SHP77 treated with DMSO at 0.1 percent for 48 hours (cell line): ENCODE results near the gene CDH2.

Experiments used
- DNase-seq: peaks from one replicate; lab custom pipeline; 2025; lab: John Stamatoyannopoulos, UW

Gene CDH2

DNA sequence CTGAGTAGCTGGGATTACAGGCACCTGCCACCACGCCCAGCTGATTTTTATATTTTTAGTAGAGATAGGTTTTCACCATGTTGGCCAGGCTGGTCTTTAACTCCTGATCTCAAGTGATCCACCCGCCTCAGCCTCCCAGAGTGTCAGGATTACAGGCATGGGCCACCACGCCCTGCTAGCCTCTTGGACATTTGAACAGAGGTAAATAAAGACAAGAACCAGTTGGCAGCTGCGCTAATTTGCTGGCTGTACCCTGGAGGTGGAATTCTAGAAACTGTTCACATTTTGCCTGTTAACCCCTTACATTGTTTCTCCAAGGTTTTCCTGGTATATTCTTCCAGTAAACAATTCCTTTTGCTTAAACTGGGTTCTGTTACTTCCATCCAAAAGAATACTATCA is 132.9 kb downstream of the CDH2 start:
- peak; percentile 45 for DNase-seq

- no peak for DNase-seq
Observed at GRCh38 chr18:28043631-28044030, 133.3 kb downstream of the CDH2 start.

GRCh38 chr18:28041366-28041765 is 135.6 kb downstream of the CDH2 start:
- DNase-seq: no peak

GRCh38 chr18:28040716-28041115 is 136.2 kb downstream of the CDH2 start:
- no peak for DNase-seq

GRCh38 chr18:28040211-28040610 is 136.7 kb downstream of the CDH2 start:
- DNase-seq: no peak

DNA sequence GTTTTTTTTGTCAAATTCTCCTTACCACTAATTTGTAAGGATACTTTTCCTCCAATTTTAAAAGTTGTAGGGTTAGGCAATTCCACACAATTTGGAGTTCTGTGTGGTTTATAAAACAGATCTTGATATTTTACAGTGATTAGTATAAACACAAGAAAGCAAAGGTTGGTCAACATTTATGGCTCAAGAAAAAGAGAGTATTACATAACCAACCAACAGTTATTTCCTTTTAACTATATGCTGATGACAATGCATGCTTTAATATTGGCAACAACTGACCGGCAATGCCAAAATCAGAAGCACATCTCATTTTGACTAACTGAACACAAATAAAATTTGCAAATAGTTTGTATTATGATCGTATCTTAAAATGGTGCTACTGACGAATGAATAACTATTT is 137.2 kb downstream of the CDH2 start:
- no peak for DNase-seq

DNA sequence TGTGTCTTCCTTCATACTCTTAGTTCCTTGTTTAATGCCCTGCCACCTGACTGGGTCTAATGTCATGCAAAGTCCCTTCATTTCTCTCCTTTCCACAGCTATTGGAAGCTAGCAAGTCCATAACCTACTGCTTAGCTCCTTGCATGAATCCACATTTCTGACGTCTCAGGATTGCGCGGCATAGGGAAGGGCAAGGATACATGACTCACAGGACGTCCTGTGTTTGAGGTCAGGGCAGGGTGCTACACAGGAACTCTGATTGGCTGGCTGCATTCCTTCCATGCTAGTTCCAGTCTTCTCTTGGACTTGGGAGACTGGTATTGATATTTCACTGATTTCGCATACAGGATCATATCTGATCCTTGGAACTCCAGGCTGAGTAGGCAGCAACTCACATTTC is 137.9 kb downstream of the CDH2 start:
- DNase-seq: no peak

DNA sequence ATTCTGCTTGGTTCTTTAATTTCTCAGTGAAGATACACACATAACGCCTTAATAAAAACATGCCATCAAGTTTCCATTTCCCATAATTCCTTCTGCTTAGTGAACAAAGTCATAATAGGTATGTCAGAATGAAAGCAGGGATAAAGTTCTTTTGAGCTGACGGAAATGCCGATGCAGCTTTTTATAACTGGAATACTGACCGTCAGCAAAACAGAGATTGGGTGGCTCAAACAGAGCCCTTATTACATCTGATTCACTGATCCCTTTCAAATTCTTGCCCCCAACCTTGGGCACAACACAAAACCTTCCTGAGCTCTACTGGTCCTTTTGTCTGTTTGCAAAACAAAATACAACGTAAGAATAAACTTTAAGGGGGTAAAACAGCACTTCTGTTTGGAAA is 140.4 kb downstream of the CDH2 start:
- DNase-seq: no peak

GRCh38 chr18:28034567-28034966 is 142.4 kb downstream of the CDH2 start:
- DNase-seq: no peak

DNA sequence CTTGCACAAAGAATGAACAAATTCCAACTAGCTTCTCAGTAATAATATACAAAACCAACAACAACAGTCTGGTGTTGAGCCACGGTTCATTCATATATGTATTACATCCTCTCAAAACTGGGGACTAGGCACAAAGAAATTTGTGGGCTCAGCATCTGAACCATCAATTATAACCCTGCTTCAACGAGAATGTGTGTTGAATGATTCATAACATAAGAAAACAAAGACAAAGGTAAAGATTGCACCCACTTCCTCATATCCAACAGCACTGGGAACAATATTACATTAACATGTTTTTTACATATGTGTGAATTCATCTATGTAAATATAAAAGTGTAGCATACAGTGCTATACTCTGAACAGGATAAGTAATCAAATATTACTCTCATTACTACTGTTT is 144.8 kb downstream of the CDH2 start:
- no peak for DNase-seq

- no peak for DNase-seq
Observed at GRCh38 chr18:28030458-28030857, 146.5 kb downstream of the CDH2 start.

GRCh38 chr18:28027755-28028154 is 149.2 kb downstream of the CDH2 start:
- no peak for DNase-seq

- no peak for DNase-seq
Observed at GRCh38 chr18:28019425-28020108, 157.4 kb downstream of the CDH2 start.

GRCh38 chr18:28018351-28018750 is 158.6 kb downstream of the CDH2 start:
- no peak for DNase-seq

DNA sequence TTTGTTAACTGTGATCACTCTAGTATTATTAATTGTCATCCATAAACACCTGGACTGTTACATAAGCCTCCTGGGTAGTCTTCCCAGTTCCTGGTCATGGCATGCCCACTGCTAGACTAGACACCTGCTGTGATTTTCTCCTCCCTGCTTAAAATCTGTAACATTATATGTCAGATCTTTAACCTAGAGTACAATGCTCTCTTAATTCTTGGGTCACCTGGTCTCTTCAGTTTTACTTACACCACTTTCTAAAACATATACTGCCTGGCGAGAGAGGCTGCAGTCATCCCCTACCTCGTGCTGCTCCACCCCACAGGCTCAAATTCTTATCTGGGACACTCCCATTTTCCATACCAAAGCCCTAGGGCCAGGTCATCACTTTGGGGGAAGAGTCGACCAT is 161.3 kb downstream of the CDH2 start:
- DNase-seq: no peak

DNA sequence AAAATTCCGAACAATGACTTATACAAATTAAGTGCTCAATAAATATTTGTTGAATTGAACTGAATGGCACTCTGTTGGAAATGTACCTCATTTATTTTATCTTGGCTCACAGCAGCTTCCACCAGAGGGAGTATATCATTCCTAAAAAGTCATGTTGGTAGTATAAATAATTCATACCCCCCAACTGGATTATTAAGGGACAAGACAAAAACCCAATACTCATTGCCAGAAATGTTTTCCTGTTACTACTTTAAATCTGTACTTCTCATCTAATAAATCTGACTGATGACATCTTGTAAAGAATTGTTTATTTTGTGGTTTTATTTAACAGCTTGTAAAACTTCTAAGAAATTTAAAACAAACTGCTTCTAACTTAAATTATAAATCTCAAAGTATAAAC is 163.9 kb downstream of the CDH2 start:
- no peak for DNase-seq

- DNase-seq: no peak
Observed at GRCh38 chr18:28012336-28012735, 164.6 kb downstream of the CDH2 start.

DNA sequence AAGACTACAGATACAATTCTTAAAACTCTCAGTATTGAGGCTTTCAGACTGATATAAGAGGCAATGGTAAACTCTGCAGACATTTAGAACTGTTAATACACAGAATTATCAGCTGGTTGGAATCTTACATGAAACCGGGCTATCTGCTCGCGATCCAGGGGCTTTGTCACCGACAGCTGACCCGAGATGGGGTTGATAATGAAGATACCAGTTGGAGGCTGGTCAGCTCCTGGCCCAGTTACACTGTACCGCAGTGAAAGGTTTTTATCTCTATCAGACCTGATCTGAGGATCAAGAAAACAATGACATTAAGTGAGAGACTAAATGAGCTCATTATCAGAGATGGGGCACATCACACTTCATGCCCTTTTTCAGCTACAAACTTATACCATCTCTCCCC is 167.3 kb downstream of the CDH2 start:
- DNase-seq: no peak

- no peak for DNase-seq
Observed at GRCh38 chr18:28007841-28008240, 169.1 kb downstream of the CDH2 start.

GRCh38 chr18:28005164-28005563 is 171.8 kb downstream of the CDH2 start:
- DNase-seq: no peak

DNA sequence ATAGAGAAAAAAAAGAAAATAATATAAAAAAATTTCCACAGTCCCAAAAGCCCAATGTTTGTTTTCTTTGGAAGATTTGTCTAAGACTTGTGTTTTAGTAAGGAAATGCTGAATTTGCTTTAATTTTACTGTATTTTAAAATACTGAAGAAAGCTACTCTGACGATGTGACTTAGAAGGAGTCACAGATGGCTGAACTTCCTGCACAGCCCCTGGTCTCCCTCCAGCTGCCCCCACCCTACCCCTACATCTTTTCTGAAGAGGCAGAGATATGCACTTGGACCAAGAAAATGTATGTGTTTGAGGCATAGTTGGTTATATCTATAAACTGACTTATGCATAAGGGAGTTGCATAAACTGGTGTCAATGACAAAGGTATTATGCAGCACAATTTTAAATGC is 172.3 kb downstream of the CDH2 start:
- DNase-seq: no peak

DNA sequence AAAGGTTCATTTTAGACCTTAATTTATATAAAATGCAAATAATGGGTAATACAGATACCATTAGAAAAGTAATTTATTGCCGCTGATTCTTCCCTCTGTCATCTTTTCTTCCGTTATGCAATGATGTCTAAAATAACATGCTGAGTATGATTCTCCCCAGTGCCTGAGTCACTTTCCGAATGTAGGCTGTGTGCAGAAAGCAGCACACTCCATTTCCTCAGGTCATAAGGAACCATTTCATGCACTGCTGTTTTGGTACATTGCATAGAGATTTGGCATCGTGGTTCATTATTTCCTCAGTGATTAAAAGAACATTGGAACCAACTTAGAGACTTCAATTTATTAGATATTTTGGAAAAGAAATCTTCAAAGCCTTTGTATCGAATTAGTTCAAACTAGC is 173.5 kb downstream of the CDH2 start:
- no peak for DNase-seq

- no peak for DNase-seq
Observed at GRCh38 chr18:28002841-28003240, 174.1 kb downstream of the CDH2 start.

DNA sequence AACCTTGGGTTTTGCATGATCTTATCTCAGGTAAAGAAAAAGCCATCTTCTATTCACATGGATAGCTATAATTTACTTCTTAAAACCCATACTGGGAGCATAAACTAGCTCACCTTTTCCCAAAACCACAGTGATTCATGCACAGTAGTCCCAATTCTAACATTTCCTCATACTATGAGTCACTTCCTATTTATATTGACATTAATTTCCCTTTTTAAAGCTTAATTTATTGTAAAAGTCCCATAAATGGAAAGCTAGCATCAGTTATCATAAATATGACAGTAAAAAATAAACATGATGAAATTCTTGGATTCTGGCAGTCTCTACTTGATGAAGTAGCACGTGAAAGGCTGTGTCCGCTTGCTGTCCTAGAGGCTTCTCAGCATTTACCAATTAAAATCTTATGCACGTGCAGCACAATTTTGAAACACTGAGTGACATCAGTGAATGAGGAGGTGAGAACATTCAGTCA is 180.1 kb downstream of the CDH2 start:
- DNase-seq: no peak
